ENCODE data around the gene POU3F3.

POU3F3 gene

GRCh38 chr2:104864280-104865095 is 10.6 kb downstream of the POU3F3 start:
- FAIRE-seq (no peak), DNase-seq (ENCODE audit: insufficient read length) (no peak)
- TF ChIP-seq POLR2A (IDR thresholded peaks at IDR 0.05; ENCODE audit: low read depth, low read length) (no peak), TAF1 (IDR thresholded peaks at IDR 0.05; ENCODE audit: borderline replicate concordance, low read depth, low read length) (no peak)

GRCh38 chr2:104865096-104865470 is 11.2 kb downstream of the POU3F3 start:
- FAIRE-seq: no peak
- no peak for TF ChIP-seq TAF1 (IDR thresholded peaks at IDR 0.05; ENCODE audit: borderline replicate concordance, low read depth, low read length)
- TF ChIP-seq POLR2AphosphoS5 (IDR thresholded peaks at IDR 0.05; ENCODE audit: low read depth, low read length): no peak
- TF ChIP-seq POLR2A (IDR thresholded peaks at IDR 0.05; ENCODE audit: low read depth, low read length): no peak
- no peak for DNase-seq (ENCODE audit: insufficient read length)

- DNase-seq (ENCODE audit: insufficient read length): no peak
- FAIRE-seq: no peak
- TF ChIP-seq POLR2AphosphoS5 (IDR thresholded peaks at IDR 0.05; ENCODE audit: low read depth, low read length) (no peak), POLR2A (IDR thresholded peaks at IDR 0.05; ENCODE audit: low read depth, low read length) (no peak), TAF1 (IDR thresholded peaks at IDR 0.05; ENCODE audit: borderline replicate concordance, low read depth, low read length) (no peak)
Measured at GRCh38 chr2:104866122-104866864, 12.4 kb downstream of the POU3F3 start.

GRCh38 chr2:104866883-104867812 is 13.2 kb downstream of the POU3F3 start:
- TF ChIP-seq POLR2AphosphoS5 (IDR thresholded peaks at IDR 0.05; ENCODE audit: low read depth, low read length): no peak
- no peak for TF ChIP-seq TAF1 (IDR thresholded peaks at IDR 0.05; ENCODE audit: borderline replicate concordance, low read depth, low read length)
- TF ChIP-seq POLR2A (IDR thresholded peaks at IDR 0.05; ENCODE audit: low read depth, low read length): no peak
- no peak for FAIRE-seq
- DNase-seq (ENCODE audit: insufficient read length): no peak

- TF ChIP-seq TAF1 (IDR thresholded peaks at IDR 0.05; ENCODE audit: borderline replicate concordance, low read depth, low read length): no peak
- TF ChIP-seq POLR2A (IDR thresholded peaks at IDR 0.05; ENCODE audit: low read depth, low read length): no peak
- TF ChIP-seq POLR2AphosphoS5 (IDR thresholded peaks at IDR 0.05; ENCODE audit: low read depth, low read length): no peak
- no peak for FAIRE-seq
- no peak for DNase-seq (ENCODE audit: insufficient read length)
Measured at GRCh38 chr2:104867813-104868504, 14.0 kb downstream of the POU3F3 start.

GRCh38 chr2:104868505-104868866 is 14.6 kb downstream of the POU3F3 start:
- no peak for FAIRE-seq
- TF ChIP-seq POLR2A (IDR thresholded peaks at IDR 0.05; ENCODE audit: low read depth, low read length) (no peak), TAF1 (IDR thresholded peaks at IDR 0.05; ENCODE audit: borderline replicate concordance, low read depth, low read length) (no peak), POLR2AphosphoS5 (IDR thresholded peaks at IDR 0.05; ENCODE audit: low read depth, low read length) (no peak)
- no peak for DNase-seq (ENCODE audit: insufficient read length)

GRCh38 chr2:104870100-104870975 is 16.4 kb downstream of the POU3F3 start:
- DNase-seq (ENCODE audit: insufficient read length): no peak
- no peak for FAIRE-seq
- TF ChIP-seq POLR2AphosphoS5 (IDR thresholded peaks at IDR 0.05; ENCODE audit: low read depth, low read length) (no peak), TAF1 (IDR thresholded peaks at IDR 0.05; ENCODE audit: borderline replicate concordance, low read depth, low read length) (no peak), POLR2A (IDR thresholded peaks at IDR 0.05; ENCODE audit: low read depth, low read length) (no peak)

- TF ChIP-seq TAF1 (IDR thresholded peaks at IDR 0.05; ENCODE audit: borderline replicate concordance, low read depth, low read length) (no peak), POLR2AphosphoS5 (IDR thresholded peaks at IDR 0.05; ENCODE audit: low read depth, low read length) (no peak), POLR2A (IDR thresholded peaks at IDR 0.05; ENCODE audit: low read depth, low read length) (no peak)
- FAIRE-seq (no peak), DNase-seq (ENCODE audit: insufficient read length) (no peak)
Measured at GRCh38 chr2:104871649-104871971, 17.7 kb downstream of the POU3F3 start.

GRCh38 chr2:104871972-104872865 is 18.3 kb downstream of the POU3F3 start:
- FAIRE-seq (no peak), DNase-seq (ENCODE audit: insufficient read length) (no peak)
- TF ChIP-seq POLR2A (IDR thresholded peaks at IDR 0.05; ENCODE audit: low read depth, low read length) (no peak), POLR2AphosphoS5 (IDR thresholded peaks at IDR 0.05; ENCODE audit: low read depth, low read length) (no peak), TAF1 (IDR thresholded peaks at IDR 0.05; ENCODE audit: borderline replicate concordance, low read depth, low read length) (no peak)

All from GM12892 (cell line).